Breast epithelium (tissue), 3 donors: Measurements from ENCODE around the gene ZSCAN1.

Experiments
- POLR2A ChIP-seq: fragments of 450-650 bp; IDR thresholded peaks from one replicate; pipeline ENCODE4 v1.6.1; 2016; ENCODE audit warnings: antibody characterized with exemption, mild to moderate bottlenecking, moderate library complexity
- POLR2AphosphoS5 ChIP-seq, 3 donors: sonication (generic); formaldehyde crosslinking; IDR thresholded peaks; one replicate each; pipeline ENCODE4 v1.6.1; 2017; ENCODE audit warnings: antibody characterized with exemption in 3 of 3
- TF ChIP-seq, protein P1 (sequence below), 3 donors: fragments of 450-650 bp; IDR thresholded peaks; one replicate each; pipeline ENCODE4 v1.5.1; 2016 to 2017; ENCODE audit warnings: antibody characterized with exemption in 3 of 3, mild to moderate bottlenecking in 3 of 3, moderate library complexity in 3 of 3

DNA sequence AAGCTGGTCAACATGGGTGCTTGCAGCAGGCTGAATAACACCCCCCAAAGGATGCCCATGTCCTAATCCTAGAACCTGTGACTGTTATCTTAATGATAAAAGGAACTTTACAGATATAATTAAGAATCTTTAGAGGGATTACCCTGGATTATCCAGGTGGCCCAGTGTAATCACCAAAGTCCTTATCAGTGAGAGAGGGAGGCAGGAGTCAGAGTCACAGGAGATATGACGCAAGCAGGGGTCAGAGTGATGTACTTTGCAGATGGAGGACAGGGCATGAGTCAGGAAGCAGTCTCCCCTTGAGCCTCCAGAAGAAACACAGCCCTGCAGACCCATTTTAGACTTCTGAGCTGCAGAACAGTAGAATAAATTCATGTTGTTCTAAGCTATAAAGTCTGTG is 41.0 kb upstream of the ZSCAN1 start:
- TF ChIP-seq, protein P1, sequence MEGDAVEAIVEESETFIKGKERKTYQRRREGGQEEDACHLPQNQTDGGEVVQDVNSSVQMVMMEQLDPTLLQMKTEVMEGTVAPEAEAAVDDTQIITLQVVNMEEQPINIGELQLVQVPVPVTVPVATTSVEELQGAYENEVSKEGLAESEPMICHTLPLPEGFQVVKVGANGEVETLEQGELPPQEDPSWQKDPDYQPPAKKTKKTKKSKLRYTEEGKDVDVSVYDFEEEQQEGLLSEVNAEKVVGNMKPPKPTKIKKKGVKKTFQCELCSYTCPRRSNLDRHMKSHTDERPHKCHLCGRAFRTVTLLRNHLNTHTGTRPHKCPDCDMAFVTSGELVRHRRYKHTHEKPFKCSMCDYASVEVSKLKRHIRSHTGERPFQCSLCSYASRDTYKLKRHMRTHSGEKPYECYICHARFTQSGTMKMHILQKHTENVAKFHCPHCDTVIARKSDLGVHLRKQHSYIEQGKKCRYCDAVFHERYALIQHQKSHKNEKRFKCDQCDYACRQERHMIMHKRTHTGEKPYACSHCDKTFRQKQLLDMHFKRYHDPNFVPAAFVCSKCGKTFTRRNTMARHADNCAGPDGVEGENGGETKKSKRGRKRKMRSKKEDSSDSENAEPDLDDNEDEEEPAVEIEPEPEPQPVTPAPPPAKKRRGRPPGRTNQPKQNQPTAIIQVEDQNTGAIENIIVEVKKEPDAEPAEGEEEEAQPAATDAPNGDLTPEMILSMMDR (IDR thresholded peaks at IDR 0.05) = no peak
- TF ChIP-seq POLR2A (no peak), POLR2AphosphoS5 (IDR thresholded peaks at IDR 0.05) (no peak)
